LNCAP (cell line): ENCODE data around the gene SPSB4.

Experiments
- CTCF ChIP-seq: fragments of 450-650 bp; IDR thresholded peaks from 2 replicates; pipeline ENCODE4 v1.5.1; 2017; ENCODE audit warnings: mild to moderate bottlenecking

SPSB4 gene

GRCh38 chr3:141087778-141088130 is 36.6 kb downstream of the SPSB4 start:
- TF ChIP-seq CTCF = no peak

DNA sequence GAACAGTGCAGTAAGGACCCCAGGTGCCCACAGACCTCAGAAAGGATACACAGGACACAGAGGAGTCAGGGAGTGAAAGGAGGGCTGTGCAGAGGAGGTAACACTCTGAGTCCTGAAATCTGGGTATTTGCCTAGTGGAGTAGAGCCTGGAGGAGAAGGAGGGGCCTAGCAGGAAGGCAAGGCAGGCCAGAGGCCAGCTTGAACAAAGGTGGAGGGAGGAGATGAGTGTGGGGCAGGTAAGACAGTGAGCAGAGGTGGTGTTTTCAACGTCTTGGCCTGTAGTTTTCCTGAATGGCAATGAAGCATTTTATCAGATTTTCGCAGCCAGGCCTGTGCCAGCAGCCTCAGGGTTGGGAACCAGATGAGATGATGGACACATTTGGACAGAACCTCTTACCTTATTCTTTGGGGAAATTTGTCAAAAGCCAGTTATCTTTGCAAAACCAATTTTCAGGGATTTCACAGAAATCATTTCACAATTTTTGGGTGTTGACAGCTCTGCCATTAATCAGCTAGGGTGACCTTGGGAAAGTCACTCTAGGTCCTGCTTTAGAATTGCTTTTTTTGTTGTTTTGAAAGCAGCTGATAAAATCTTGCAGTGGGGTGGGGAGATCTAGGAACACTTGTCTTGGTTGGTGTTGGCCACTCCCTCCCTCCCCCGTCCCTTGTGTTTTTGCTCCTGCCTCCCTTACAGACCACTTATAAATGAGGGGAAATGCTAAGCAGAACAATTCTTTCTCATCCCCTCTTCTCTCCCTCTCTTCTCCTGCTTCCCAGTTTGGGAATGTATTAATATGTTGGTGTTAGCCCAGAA is 38.4 kb downstream of the SPSB4 start:
- TF ChIP-seq CTCF = no peak

GRCh38 chr3:141091426-141091825 is 40.3 kb downstream of the SPSB4 start:
- no peak for TF ChIP-seq CTCF

DNA sequence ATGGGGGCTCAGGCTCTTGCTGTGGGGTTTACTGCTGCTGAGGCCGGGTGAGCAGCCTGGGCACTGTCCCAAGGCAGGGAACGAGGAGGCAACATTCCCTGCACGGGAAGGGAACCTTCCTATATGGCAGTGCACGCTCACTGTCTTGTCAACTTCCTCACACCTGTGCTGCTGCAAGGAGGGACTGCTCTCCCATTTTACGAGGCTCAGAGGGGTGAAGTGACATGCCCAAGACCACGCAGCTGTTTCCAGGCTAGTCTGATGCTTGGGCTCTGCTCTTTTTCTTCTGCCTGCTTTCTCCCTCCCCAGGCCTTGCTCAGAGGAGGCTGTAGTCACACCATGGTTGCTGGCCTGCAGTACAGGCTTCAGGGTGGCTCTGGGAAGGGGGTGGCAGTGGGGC is 41.5 kb downstream of the SPSB4 start:
- TF ChIP-seq CTCF = no peak

DNA sequence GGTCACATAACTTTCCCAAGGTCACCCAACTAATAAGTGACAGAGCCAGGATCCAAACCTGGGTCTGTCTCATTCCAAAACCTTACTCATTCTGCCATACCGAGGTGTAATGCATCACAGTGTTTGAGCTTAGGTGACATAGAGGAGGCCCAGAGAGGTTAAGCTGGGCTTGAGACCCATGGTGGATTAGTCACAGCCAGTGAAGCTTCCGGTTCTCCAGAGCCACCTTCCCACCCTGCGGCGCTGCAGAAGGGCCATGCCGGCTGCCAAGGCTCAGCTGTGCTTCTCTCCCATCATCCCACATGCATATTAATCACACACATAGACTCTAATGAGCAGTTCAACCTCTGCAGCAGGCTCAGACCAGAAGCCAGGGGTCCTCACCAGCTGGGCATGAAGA is 42.2 kb downstream of the SPSB4 start:
- no peak for TF ChIP-seq CTCF

DNA sequence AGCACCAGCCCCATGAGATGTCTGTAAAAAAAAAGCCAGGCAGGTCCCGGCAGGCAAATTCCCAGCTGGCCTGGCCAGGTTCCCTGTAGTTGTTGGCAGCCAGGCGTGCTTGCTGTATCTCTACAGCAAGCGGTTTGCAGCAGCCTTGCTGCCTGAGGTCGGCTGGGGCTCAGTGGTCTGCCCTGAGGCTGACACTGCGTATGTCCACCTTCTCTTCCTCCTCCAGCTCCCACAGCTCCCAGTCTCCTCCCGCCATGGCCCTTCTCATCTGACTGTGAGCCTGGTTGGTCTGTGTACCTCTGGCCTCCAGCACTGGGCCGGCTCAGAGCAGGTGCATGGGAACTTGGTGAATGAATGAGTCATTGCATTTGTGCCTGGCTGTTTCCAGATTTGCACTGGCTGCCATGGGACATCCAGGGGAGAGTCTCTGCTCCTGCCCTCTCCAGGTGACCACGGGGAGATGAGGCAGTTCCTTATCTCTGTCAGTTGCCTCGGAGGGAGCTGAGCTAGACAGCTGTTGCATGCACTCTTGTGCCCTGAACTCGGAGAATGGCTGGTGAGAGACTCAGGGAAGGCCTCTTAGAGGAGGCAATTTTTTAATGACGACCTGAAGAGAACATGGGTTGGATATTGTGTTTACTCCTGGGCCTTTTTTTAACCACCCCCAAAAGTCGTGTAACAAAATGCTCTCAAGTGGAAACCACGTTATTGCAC is 43.0 kb downstream of the SPSB4 start:
- TF ChIP-seq CTCF = no peak

GRCh38 chr3:141094790-141095545 is 43.8 kb downstream of the SPSB4 start:
- no peak for TF ChIP-seq CTCF
